ENCODE data around the gene SIGLEC14. TPM values are rescaled to one million over a fixed set of nuclear protein-coding genes. Genes with fewer than 3 reads are reported as not detected.

Gene SIGLEC14
- polyA plus RNA-seq, 2 of the 4 experiments (the other 2 are of a cell fraction), result 0.03 TPM; not detected in 1

DNA sequence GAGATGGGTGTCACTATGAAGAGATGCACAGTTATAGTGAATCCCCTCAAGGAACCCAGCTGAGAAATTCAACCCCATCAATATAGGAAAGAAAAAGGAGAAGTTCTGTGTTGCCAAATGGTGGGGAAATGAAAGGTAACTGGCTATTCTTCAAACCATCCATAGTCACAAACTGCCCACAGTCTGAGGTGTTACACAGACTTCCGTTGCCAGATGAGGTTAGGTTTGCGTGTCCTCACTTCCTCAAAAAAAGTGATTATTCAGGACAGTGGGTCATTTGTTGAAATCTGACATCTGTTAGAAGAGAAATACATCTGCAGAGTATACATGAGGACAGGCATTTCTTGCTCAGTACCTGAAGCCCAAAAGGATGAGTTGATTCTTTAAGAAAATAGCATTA, 25.4 kb downstream of the SIGLEC14 start:
- Histone ChIP-seq H3K4me3 (no peak overlapping the region), H3K4me2 (no peak overlapping the region), H3K9me3 (no peaks in the 10 kb centered on the region; the same call in 2 of the 3 replicates), H3K27ac (no peak overlapping the region), H3K4me1 (no peaks in the 10 kb centered on the region)
- WGBS (ENCODE audit: missing lambda C conversion rate), result 5% methylated on average over 2 of the region's 2 CpGs
- TF ChIP-seq HDAC2 (IDR thresholded peaks at IDR 0.05) (no peak), ESRRA (IDR thresholded peaks at IDR 0.05; ENCODE audit: borderline replicate concordance, low read length) (no peak), TP53 (CRISPR knock-in tag; IDR thresholded peaks at IDR 0.05) (no peak)
- DNase-seq (ENCODE audit: low read depth in 1 of 2, low spot score in 1 of 2), result no peak
- ChIA-PET POLR2A (no interaction called here), CTCF (no interaction called here)
- no peak for FAIRE-seq
- no peak for ATAC-seq

DNA sequence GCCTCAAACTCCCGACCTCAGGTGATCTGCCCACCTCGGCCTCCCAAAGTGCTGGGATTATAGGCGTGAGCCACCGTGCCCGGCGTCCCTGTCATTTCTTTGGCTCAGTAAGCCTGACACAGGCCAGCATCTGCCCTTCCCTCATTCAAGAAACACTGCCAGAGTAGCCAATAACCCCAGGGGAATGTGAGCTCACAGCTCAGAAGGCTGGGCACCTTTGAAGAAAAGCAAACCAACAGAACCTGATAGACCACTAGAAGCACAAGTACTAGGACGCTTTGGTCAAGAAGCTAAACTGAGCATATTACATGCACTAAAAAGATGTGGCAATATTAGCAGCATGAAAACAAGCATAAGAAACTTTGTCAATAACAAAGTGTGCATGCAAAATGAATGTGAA, 30.6 kb downstream of the SIGLEC14 start:
- no peak for ATAC-seq
- DNase-seq (ENCODE audit: low read depth in 1 of 2, low spot score in 1 of 2), result no peak
- Histone ChIP-seq H3K9me3 (peaks cover 12% of the 10 kb centered on the region; the same call in 2 of the 3 replicates), H3K4me1 (no peaks in the 10 kb centered on the region), H3K4me2 (no peak overlapping the region), H3K27ac (no peak overlapping the region), H3K4me3 (no peak overlapping the region)
- TF ChIP-seq POLR2AphosphoS2 (conservative IDR thresholded peaks at IDR 0.05; ENCODE audit: low read length) (no peak), JUN (IDR thresholded peaks at IDR 0.05) (no peak), FOXS1 (CRISPR knock-in tag; IDR thresholded peaks at IDR 0.05) (no peak), FOSB (CRISPR knock-in tag; IDR thresholded peaks at IDR 0.05) (no peak), NPAS2 (CRISPR knock-in tag; IDR thresholded peaks at IDR 0.05; ENCODE audit: borderline replicate concordance) (no peak), RCOR1 (IDR thresholded peaks at IDR 0.05; ENCODE audit: low read depth, low read length) (no peak), KDM1A (IDR thresholded peaks at IDR 0.05; ENCODE audit: low read depth) (no peak), MAFK (IDR thresholded peaks at IDR 0.05; ENCODE audit: partially characterized antibody) (no peak)
- TF ChIP-seq, protein P1, sequence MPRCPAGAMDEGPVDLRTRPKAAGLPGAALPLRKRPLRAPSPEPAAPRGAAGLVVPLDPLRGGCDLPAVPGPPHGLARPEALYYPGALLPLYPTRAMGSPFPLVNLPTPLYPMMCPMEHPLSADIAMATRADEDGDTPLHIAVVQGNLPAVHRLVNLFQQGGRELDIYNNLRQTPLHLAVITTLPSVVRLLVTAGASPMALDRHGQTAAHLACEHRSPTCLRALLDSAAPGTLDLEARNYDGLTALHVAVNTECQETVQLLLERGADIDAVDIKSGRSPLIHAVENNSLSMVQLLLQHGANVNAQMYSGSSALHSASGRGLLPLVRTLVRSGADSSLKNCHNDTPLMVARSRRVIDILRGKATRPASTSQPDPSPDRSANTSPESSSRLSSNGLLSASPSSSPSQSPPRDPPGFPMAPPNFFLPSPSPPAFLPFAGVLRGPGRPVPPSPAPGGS (IDR thresholded peaks at IDR 0.05), result no peak
- TF ChIP-seq, protein P2, sequence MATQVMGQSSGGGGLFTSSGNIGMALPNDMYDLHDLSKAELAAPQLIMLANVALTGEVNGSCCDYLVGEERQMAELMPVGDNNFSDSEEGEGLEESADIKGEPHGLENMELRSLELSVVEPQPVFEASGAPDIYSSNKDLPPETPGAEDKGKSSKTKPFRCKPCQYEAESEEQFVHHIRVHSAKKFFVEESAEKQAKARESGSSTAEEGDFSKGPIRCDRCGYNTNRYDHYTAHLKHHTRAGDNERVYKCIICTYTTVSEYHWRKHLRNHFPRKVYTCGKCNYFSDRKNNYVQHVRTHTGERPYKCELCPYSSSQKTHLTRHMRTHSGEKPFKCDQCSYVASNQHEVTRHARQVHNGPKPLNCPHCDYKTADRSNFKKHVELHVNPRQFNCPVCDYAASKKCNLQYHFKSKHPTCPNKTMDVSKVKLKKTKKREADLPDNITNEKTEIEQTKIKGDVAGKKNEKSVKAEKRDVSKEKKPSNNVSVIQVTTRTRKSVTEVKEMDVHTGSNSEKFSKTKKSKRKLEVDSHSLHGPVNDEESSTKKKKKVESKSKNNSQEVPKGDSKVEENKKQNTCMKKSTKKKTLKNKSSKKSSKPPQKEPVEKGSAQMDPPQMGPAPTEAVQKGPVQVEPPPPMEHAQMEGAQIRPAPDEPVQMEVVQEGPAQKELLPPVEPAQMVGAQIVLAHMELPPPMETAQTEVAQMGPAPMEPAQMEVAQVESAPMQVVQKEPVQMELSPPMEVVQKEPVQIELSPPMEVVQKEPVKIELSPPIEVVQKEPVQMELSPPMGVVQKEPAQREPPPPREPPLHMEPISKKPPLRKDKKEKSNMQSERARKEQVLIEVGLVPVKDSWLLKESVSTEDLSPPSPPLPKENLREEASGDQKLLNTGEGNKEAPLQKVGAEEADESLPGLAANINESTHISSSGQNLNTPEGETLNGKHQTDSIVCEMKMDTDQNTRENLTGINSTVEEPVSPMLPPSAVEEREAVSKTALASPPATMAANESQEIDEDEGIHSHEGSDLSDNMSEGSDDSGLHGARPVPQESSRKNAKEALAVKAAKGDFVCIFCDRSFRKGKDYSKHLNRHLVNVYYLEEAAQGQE (IDR thresholded peaks at IDR 0.05), result no peak
- no peak for FAIRE-seq
- POLR2A ChIA-PET, result no interaction called here
- CTCF ChIA-PET, result interaction anchor here (0.6 to 2.0 kb wide), 5 partner anchors 41 to 162 kb away, joined by 3 to 7 read pairs (median 3); no protein-coding TSS in a partner anchor
- 0% methylated on average over 7 of the region's 7 CpGs for WGBS (ENCODE audit: missing lambda C conversion rate)

DNA sequence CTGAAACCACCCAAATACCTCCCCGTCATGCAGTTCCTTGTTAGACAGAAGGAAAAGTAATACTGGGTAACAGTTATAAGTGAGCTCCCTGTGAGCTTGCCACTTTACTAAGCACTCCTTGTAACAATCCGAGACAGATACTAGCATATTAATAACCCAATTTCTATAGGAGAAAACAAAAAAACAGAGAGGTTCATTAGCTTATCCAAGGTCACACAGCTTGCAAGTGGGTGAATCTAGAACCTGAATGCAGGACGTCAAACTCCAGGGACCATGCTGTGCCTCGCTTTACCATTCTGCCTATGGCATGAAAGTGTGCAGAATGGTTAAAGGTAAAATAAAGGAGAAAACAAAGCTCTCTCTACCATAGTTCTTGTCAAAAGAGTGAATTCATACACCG, 31.8 kb downstream of the SIGLEC14 start:
- Histone ChIP-seq H3K9me3 (peaks cover 12% of the 10 kb centered on the region; the same call in 2 of the 3 replicates), H3K4me1 (no peaks in the 10 kb centered on the region), H3K4me3 (no peak overlapping the region), H3K27ac (no peak overlapping the region), H3K4me2 (no peak overlapping the region)
- POLR2A ChIA-PET, result no interaction called here
- CTCF ChIA-PET, result interaction anchor here (0.8 to 2.0 kb wide), 8 partner anchors 12 to 163 kb away, joined by 3 to 8 read pairs (median 3); no protein-coding TSS in a partner anchor
- FAIRE-seq (no peak), DNase-seq (ENCODE audit: low read depth in 1 of 2, low spot score in 1 of 2) (no peak), ATAC-seq (no peak)
- TF ChIP-seq MAFK (IDR thresholded peaks at IDR 0.05; ENCODE audit: partially characterized antibody), result no peak
- no peak for TF ChIP-seq KDM1A (IDR thresholded peaks at IDR 0.05; ENCODE audit: low read depth)
- no peak for TF ChIP-seq EP300 (IDR thresholded peaks at IDR 0.05)
- no peak for TF ChIP-seq EHMT2 (IDR thresholded peaks at IDR 0.05; ENCODE audit: low read depth)
- no peak for TF ChIP-seq ZFP36 (IDR thresholded peaks at IDR 0.05; ENCODE audit: borderline replicate concordance, partially characterized antibody)
- no peak for TF ChIP-seq CBX8 (IDR thresholded peaks at IDR 0.05)
- no peak for TF ChIP-seq HDAC2 (IDR thresholded peaks at IDR 0.05)
- TF ChIP-seq, protein P3, sequence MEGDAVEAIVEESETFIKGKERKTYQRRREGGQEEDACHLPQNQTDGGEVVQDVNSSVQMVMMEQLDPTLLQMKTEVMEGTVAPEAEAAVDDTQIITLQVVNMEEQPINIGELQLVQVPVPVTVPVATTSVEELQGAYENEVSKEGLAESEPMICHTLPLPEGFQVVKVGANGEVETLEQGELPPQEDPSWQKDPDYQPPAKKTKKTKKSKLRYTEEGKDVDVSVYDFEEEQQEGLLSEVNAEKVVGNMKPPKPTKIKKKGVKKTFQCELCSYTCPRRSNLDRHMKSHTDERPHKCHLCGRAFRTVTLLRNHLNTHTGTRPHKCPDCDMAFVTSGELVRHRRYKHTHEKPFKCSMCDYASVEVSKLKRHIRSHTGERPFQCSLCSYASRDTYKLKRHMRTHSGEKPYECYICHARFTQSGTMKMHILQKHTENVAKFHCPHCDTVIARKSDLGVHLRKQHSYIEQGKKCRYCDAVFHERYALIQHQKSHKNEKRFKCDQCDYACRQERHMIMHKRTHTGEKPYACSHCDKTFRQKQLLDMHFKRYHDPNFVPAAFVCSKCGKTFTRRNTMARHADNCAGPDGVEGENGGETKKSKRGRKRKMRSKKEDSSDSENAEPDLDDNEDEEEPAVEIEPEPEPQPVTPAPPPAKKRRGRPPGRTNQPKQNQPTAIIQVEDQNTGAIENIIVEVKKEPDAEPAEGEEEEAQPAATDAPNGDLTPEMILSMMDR (IDR thresholded peaks at IDR 0.05), result no peak
- TF ChIP-seq GATA3 (IDR thresholded peaks at IDR 0.05; ENCODE audit: borderline replicate concordance), result no peak
- no peak for TF ChIP-seq POLR2A (IDR thresholded peaks at IDR 0.05; ENCODE audit: low read length)
- TF ChIP-seq HOXB13 (CRISPR knock-in tag; IDR thresholded peaks at IDR 0.05; ENCODE audit: low read depth), result no peak
- TF ChIP-seq, protein P4, sequence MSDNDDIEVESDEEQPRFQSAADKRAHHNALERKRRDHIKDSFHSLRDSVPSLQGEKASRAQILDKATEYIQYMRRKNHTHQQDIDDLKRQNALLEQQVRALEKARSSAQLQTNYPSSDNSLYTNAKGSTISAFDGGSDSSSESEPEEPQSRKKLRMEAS (IDR thresholded peaks at IDR 0.05), result no peak
- TF ChIP-seq, protein P5, sequence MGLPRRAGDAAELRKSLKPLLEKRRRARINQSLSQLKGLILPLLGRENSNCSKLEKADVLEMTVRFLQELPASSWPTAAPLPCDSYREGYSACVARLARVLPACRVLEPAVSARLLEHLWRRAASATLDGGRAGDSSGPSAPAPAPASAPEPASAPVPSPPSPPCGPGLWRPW (IDR thresholded peaks at IDR 0.05), result no peak
- no peak for TF ChIP-seq NPAS2 (CRISPR knock-in tag; IDR thresholded peaks at IDR 0.05; ENCODE audit: borderline replicate concordance)
- TF ChIP-seq RARB (CRISPR knock-in tag; IDR thresholded peaks at IDR 0.05), result no peak
- 8% methylated on average over 5 of the region's 5 CpGs for WGBS (ENCODE audit: missing lambda C conversion rate)
